Stimulated activated effector memory CD8-positive, alpha-beta T cell treated with anti-CD3 and anti-CD28 coated beads, Interleukin-12 subunit alpha, Interleukin-12 subunit beta, amount 100 ng/mL, for 72 hours (primary cell): ENCODE data around the gene TTL.

Experiments
- ATAC-seq: fragments of 150-1000 bp; cut with Tn5 transposase; 2 replicates; pipeline ENCODE4 v1.10.0; 2021
- DNase-seq, 2 donors: peaks; one replicate each; pipeline ENCODE4 v3.0.0; 2021 to 2022; ENCODE audit warnings: low spot score in 2 of 2
- H3K27ac Mint-ChIP-seq: one replicate; pipeline ENCODE4 v1.8.0; 2022; ENCODE audit warnings: mild to moderate bottlenecking, mixed read lengths
- H3K36me3 Mint-ChIP-seq: one replicate; pipeline ENCODE4 v1.8.0; 2022; ENCODE audit warnings: mild to moderate bottlenecking, mixed read lengths
- H3K4me1 Mint-ChIP-seq: one replicate; pipeline ENCODE4 v1.8.0; 2022; ENCODE audit warnings: mixed read lengths
- H3K4me3 Mint-ChIP-seq: one replicate; pipeline ENCODE4 v1.8.0; 2022; ENCODE audit warnings: mild to moderate bottlenecking, mixed read lengths
- H3K9me3 Mint-ChIP-seq: one replicate; pipeline ENCODE4 v1.8.0; 2022; ENCODE audit warnings: mixed read lengths

The TTL gene

DNA sequence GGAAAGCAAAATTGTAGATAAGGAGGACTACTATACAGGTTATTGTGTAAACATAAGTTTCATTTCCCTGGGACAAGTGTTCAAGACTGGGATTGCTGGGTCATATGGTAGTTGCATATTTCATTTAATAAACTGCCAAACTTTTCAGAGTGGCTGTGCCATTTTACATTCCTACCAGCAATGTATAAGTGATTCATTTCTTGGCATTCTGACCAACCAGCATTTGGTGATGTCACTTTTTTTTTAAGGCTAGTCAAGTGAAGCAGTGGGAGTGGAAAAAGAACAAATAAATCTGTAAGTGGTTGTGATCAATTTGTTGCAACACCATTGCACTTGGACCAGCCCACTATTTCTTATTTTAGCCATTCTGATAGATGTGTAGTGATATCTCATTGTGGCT is 97.3 kb downstream of the TTL start:
- Mint-ChIP-seq H3K9me3 (no peaks in the 10 kb centered on the region), H3K4me1 (peaks cover 18% of the 10 kb centered on the region), H3K4me3 (no peak overlapping the region), H3K36me3 (peaks cover 42% of the 10 kb centered on the region), H3K27ac (no peak overlapping the region)
- DNase-seq, result no peak
- ATAC-seq, result no peak

DNA sequence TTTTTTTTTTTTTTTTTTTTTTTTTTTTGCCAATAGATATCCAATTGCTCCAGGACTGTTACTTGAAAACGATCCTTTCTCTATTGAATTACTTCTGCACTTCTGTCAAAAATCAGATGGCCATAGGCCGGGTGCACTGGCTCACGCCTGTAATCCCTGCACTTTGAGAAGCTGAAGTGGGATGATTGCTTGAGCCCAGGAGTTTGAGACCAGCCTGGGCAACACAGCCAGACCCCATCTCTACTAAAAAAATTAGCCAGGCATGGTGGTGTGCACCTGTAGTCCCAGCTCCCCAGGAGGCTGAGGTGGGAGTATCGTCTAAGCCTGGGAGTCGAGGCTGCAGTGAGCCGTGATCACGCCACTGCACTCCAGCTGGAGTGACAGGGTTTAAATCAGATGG is 98.1 kb downstream of the TTL start:
- ATAC-seq (no peak), DNase-seq (no peak)
- Mint-ChIP-seq H3K27ac (no peak overlapping the region), H3K9me3 (no peaks in the 10 kb centered on the region), H3K4me1 (peaks cover 26% of the 10 kb centered on the region), H3K36me3 (peaks cover 42% of the 10 kb centered on the region), H3K4me3 (no peak overlapping the region)

GRCh38 chr2:112582314-112582746 is 100.4 kb downstream of the TTL start:
- DNase-seq, result no peak

GRCh38 chr2:112583497-112584133 is 101.7 kb downstream of the TTL start:
- Mint-ChIP-seq H3K4me3 (peak overlapping the region; percentile 95), H3K9me3 (no peaks in the 10 kb centered on the region), H3K4me1 (peaks cover 47% of the 10 kb centered on the region), H3K36me3 (peaks cover 23% of the 10 kb centered on the region), H3K27ac (peak overlapping the region; percentile 100)
- no peak for ATAC-seq
- no peak for DNase-seq

More at GRCh38 chr2:112582314-112582746, 100.4 kb downstream of the TTL start:
- Mint-ChIP-seq H3K36me3 (peaks cover 21% of the 10 kb centered on the region), H3K4me1 (peaks cover 45% of the 10 kb centered on the region), H3K4me3 (peak overlapping the region; percentile 11), H3K27ac (no peak overlapping the region), H3K9me3 (no peaks in the 10 kb centered on the region)
- peak; percentile 27 for ATAC-seq

- no peaks in the 10 kb centered on the region for H3K9me3 Mint-ChIP-seq
- DNase-seq (peak; percentile 75 to 95), ATAC-seq (peak; percentile 92)
- peak within 1 kb of the TSS; percentile 100 for H3K27ac Mint-ChIP-seq
- peak within 1 kb of the TSS; percentile 95 for H3K4me3 Mint-ChIP-seq
- H3K36me3 Mint-ChIP-seq, result peaks cover 30% of the 10 kb centered on the region
- peaks cover 47% of the 10 kb centered on the region for H3K4me1 Mint-ChIP-seq
These were observed 102.4 kb downstream of the TTL start, which contains the start of gene CHCHD5 for GRCh38 chr2:112584134-112584890. TSS of gene CHCHD5 (plus strand) at chr2:112584609. CDS start at chr2:112584648, 39 bp downstream.

- H3K4me1 Mint-ChIP-seq, result peaks cover 47% of the 10 kb centered on the region
- peak overlapping the region; percentile 95 for H3K4me3 Mint-ChIP-seq
- no peak for DNase-seq
- ATAC-seq, result no peak
- H3K27ac Mint-ChIP-seq, result peak overlapping the region; percentile 100
- H3K36me3 Mint-ChIP-seq, result peaks cover 35% of the 10 kb centered on the region
- no peaks in the 10 kb centered on the region for H3K9me3 Mint-ChIP-seq
These were observed 102.9 kb downstream of the TTL start for GRCh38 chr2:112584891-112585250.

DNA sequence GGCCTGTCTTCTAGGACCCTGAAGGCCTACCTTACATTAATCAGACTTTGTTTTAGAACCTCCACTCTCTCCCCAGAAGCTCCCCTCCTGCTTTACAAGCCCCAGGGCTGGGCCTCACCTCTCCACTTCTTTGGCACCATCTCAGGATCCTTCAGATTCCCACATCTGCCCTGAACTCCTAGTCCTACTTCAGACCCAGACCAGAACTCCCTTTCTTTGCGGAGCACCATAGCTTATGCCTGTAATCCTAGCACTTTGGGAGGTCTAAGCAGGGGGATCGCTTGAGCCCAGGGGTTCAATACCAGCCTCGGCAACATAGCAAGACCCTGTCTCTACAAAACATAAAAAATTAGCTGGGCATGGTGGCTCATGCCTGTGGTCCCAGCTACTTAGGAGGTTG is 103.4 kb downstream of the TTL start:
- Mint-ChIP-seq H3K36me3 (peaks cover 38% of the 10 kb centered on the region), H3K4me1 (peaks cover 47% of the 10 kb centered on the region), H3K27ac (peak overlapping the region; percentile 100), H3K4me3 (peak overlapping the region; percentile 95), H3K9me3 (no peaks in the 10 kb centered on the region)
- ATAC-seq (no peak), DNase-seq (no peak)

DNA sequence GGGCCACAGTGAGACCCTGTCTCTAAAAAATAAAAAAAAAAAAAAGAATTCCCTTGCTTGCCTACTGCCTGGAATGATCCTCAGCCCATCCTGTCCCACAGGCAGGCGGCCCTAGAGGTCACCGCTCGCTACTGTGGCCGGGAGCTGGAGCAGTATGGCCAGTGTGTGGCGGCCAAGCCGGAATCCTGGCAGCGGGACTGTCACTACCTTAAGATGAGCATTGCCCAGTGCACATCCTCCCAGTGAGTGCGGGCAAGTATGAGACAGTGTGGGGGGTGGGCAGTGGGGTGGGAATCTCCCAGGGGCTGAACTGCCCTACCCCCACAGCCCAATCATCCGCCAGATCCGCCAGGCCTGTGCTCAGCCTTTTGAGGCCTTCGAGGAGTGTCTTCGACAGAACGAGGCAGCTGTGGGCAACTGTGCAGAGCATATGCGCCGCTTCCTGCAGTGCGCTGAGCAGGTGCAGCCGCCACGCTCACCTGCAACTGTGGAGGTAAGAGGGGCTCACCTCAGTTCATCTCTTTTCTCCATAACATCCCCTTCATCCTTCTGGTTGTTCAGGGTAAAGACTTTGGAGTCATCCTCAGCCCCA is 104.0 kb downstream of the TTL start:
- Mint-ChIP-seq H3K36me3 (peaks cover 38% of the 10 kb centered on the region), H3K9me3 (no peaks in the 10 kb centered on the region), H3K4me3 (peak overlapping the region; percentile 95), H3K27ac (peak overlapping the region; percentile 100), H3K4me1 (peaks cover 47% of the 10 kb centered on the region)
- DNase-seq (no peak), ATAC-seq (no peak)

DNA sequence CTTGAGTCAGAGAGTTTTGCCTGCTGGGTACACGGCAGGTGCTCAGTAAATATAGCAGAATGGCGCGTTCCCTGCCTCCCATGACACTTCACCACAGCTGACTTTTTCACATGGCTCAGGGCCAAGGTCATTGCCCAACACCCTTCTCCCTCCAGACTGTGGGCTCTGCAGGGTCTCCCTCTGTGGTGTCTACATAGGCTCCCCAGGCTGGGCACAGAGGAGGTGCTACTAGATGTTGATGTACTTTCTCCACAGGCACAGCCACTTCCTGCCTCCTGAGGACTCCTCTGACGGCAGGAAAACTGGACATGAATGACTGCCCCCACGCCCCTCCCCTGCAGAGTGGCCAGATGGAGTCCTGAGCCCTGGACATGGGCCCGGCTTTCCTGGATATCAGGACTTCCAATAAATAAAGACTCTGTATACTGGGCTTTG is 106.7 kb downstream of the TTL start:
- DNase-seq, result no peak
- Mint-ChIP-seq H3K9me3 (no peaks in the 10 kb centered on the region), H3K4me1 (peaks cover 36% of the 10 kb centered on the region), H3K27ac (no peak overlapping the region), H3K4me3 (no peak overlapping the region), H3K36me3 (peaks cover 35% of the 10 kb centered on the region)
- no peak for ATAC-seq
